Measurements from ENCODE around the gene TNFRSF6B. TPM values are rescaled to one million over a fixed set of nuclear protein-coding genes. Genes with fewer than 3 reads are reported as not detected.

TNFRSF6B gene
- total RNA-seq, 1 donor from 2014 or later: not detected

- DNase-seq (ENCODE audit: low spot score): no peak
- Mint-ChIP-seq H3K9me3 (ENCODE audit: unreplicated experiment) (no peaks in the 10 kb centered on the region), H3K36me3 (ENCODE audit: low read depth, unreplicated experiment) (no peaks in the 10 kb centered on the region), H3K4me1 (ENCODE audit: unreplicated experiment) (peaks cover 3% of the 10 kb centered on the region), H3K27me3 (ENCODE audit: unreplicated experiment) (peaks cover 7% of the 10 kb centered on the region), H3K4me3 (ENCODE audit: unreplicated experiment) (no peak overlapping the region), H3K27ac (ENCODE audit: unreplicated experiment) (no peak overlapping the region)
- no peak for TF ChIP-seq CTCF (IDR thresholded peaks at IDR 0.05; ENCODE audit: unreplicated experiment)
Measured at GRCh38 chr20:63685269-63686026, 11.0 kb upstream of the TNFRSF6B start.

- H3K27me3 Mint-ChIP-seq (ENCODE audit: unreplicated experiment): peaks cover 7% of the 10 kb centered on the region
- no peaks in the 10 kb centered on the region for H3K36me3 Mint-ChIP-seq (ENCODE audit: low read depth, unreplicated experiment)
- H3K4me1 Mint-ChIP-seq (ENCODE audit: unreplicated experiment): peaks cover 3% of the 10 kb centered on the region
- no peak for DNase-seq (ENCODE audit: low spot score)
- TF ChIP-seq CTCF (IDR thresholded peaks at IDR 0.05; ENCODE audit: unreplicated experiment): no peak
- no peaks in the 10 kb centered on the region for H3K9me3 Mint-ChIP-seq (ENCODE audit: unreplicated experiment)
- no peak overlapping the region for H3K27ac Mint-ChIP-seq (ENCODE audit: unreplicated experiment)
- H3K4me3 Mint-ChIP-seq (ENCODE audit: unreplicated experiment): no peak overlapping the region
Measured at GRCh38 chr20:63686094-63686491, 10.4 kb upstream of the TNFRSF6B start.

- H3K4me1 Mint-ChIP-seq (ENCODE audit: unreplicated experiment): peaks cover 3% of the 10 kb centered on the region
- DNase-seq (ENCODE audit: low spot score): no peak
- no peaks in the 10 kb centered on the region for H3K9me3 Mint-ChIP-seq (ENCODE audit: unreplicated experiment)
- H3K4me3 Mint-ChIP-seq (ENCODE audit: unreplicated experiment): no peak overlapping the region
- no peak for TF ChIP-seq CTCF (IDR thresholded peaks at IDR 0.05; ENCODE audit: unreplicated experiment)
- peaks cover 7% of the 10 kb centered on the region for H3K27me3 Mint-ChIP-seq (ENCODE audit: unreplicated experiment)
- no peaks in the 10 kb centered on the region for H3K36me3 Mint-ChIP-seq (ENCODE audit: low read depth, unreplicated experiment)
- H3K27ac Mint-ChIP-seq (ENCODE audit: unreplicated experiment): no peak overlapping the region
Measured at GRCh38 chr20:63686492-63687321, 9.7 kb upstream of the TNFRSF6B start.

GRCh38 chr20:63687419-63688178 is 8.9 kb upstream of the TNFRSF6B start:
- TF ChIP-seq CTCF (IDR thresholded peaks at IDR 0.05; ENCODE audit: unreplicated experiment): no peak
- Mint-ChIP-seq H3K27ac (ENCODE audit: unreplicated experiment) (no peak overlapping the region), H3K9me3 (ENCODE audit: unreplicated experiment) (no peaks in the 10 kb centered on the region)

More at GRCh38 chr20:63687419-63688178, 8.9 kb upstream of the TNFRSF6B start:
- H3K27me3 Mint-ChIP-seq (ENCODE audit: unreplicated experiment): peaks cover 5% of the 10 kb centered on the region
- H3K4me3 Mint-ChIP-seq (ENCODE audit: unreplicated experiment): no peak overlapping the region
- H3K4me1 Mint-ChIP-seq (ENCODE audit: unreplicated experiment): peaks cover 3% of the 10 kb centered on the region
- no peak for DNase-seq (ENCODE audit: low spot score)
- no peaks in the 10 kb centered on the region for H3K36me3 Mint-ChIP-seq (ENCODE audit: low read depth, unreplicated experiment)

All from endothelial cell (in vitro differentiated cells).